Memory B cell (primary cell): ENCODE measurements around the gene BACH2.
"Not testable (repeated sequence)": the region's sequence is repeated elsewhere in the genome, so short reads cannot be mapped to it uniquely, and the experiment has no call there.

Source experiments
- ATAC-seq: fragments of 150-1000 bp; cut with Tn5 transposase; 2 replicates; pipeline ENCODE4 v1.10.0; 2021; ENCODE audit warnings: low read depth, mild to moderate bottlenecking, moderate library complexity
- DNase-seq, 2 donors: peaks; one replicate each; pipeline ENCODE4 v3.0.0; 2022; ENCODE audit warnings: low spot score in 2 of 2
- H3K27ac Mint-ChIP-seq: one replicate; pipeline ENCODE4 v1.8.0; 2022; ENCODE audit warnings: mild to moderate bottlenecking, moderate library complexity, mixed read lengths
- H3K27me3 Mint-ChIP-seq: one replicate; pipeline ENCODE4 v1.8.0; 2022; ENCODE audit warnings: mixed read lengths
- H3K36me3 Mint-ChIP-seq: one replicate; pipeline ENCODE4 v1.8.0; 2022; ENCODE audit warnings: mild to moderate bottlenecking, mixed read lengths
- H3K4me1 Mint-ChIP-seq: one replicate; pipeline ENCODE4 v1.8.0; 2022; ENCODE audit warnings: mixed read lengths
- H3K4me3 Mint-ChIP-seq: one replicate; pipeline ENCODE4 v1.8.0; 2022; ENCODE audit warnings: mild to moderate bottlenecking, moderate library complexity, mixed read lengths
- H3K9me3 Mint-ChIP-seq: one replicate; pipeline ENCODE4 v1.8.0; 2022; ENCODE audit warnings: mixed read lengths

The BACH2 gene

GRCh38 chr6:90035047-90035723 is 261.5 kb downstream of the BACH2 start:
- no peak for ATAC-seq
- H3K4me3 Mint-ChIP-seq, result no peak overlapping the region

GRCh38 chr6:90033746-90034271 is 262.8 kb downstream of the BACH2 start:
- Mint-ChIP-seq H3K27me3 (no peaks in the 10 kb centered on the region), H3K4me1 (peaks cover 36% of the 10 kb centered on the region), H3K36me3 (peaks cover 19% of the 10 kb centered on the region)

More at GRCh38 chr6:90035047-90035723, 261.5 kb downstream of the BACH2 start:
- Mint-ChIP-seq H3K27me3 (no peaks in the 10 kb centered on the region), H3K9me3 (peaks cover 2% of the 10 kb centered on the region), H3K27ac (peak overlapping the region; percentile 79), H3K36me3 (peaks cover 16% of the 10 kb centered on the region), H3K4me1 (peaks cover 25% of the 10 kb centered on the region)
- no peak for DNase-seq

DNA sequence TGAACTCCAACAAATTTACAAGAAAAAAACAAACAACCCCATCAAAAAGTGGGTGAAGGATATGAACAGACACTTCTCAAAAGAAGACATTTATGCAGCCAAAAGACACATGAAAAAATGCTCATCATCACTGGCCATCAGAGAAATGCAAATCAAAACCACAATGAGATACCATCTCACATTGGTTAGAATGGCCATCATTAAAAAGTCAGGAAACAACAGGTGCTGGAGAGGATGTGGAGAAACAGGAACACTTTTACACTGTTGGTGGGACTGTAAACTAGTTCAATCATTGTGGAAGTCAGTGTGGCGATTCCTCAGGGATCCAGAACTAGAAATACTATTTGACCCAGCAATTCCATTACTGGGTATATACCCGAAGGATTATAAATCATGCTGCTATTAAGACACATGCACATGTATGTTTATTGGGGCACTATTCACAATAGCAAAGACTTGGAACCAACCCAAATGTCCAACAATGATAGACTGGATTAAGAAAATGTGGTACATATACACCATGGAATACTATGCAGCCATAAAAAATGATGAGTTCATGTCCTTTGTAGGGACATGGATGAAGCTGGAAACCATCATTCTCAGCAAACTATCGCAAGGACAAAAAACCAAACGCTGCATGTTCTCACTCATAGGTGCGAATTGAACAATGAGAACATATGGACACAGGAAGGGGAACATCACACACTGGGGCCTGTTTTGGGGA is 264.0 kb downstream of the BACH2 start:
- not testable (repeated sequence) for H3K27me3 Mint-ChIP-seq, DNase-seq, H3K27ac Mint-ChIP-seq, ATAC-seq, H3K9me3 Mint-ChIP-seq, H3K4me3 Mint-ChIP-seq
- peaks cover 37% of the 10 kb centered on the region for H3K4me1 Mint-ChIP-seq
- peaks cover 18% of the 10 kb centered on the region for H3K36me3 Mint-ChIP-seq

More at GRCh38 chr6:90033746-90034271, 262.8 kb downstream of the BACH2 start:
- DNase-seq (no peak), ATAC-seq (no peak)
- Mint-ChIP-seq H3K4me3 (no peak overlapping the region), H3K9me3 (peaks cover 2% of the 10 kb centered on the region), H3K27ac (peak overlapping the region; percentile 79)

DNA sequence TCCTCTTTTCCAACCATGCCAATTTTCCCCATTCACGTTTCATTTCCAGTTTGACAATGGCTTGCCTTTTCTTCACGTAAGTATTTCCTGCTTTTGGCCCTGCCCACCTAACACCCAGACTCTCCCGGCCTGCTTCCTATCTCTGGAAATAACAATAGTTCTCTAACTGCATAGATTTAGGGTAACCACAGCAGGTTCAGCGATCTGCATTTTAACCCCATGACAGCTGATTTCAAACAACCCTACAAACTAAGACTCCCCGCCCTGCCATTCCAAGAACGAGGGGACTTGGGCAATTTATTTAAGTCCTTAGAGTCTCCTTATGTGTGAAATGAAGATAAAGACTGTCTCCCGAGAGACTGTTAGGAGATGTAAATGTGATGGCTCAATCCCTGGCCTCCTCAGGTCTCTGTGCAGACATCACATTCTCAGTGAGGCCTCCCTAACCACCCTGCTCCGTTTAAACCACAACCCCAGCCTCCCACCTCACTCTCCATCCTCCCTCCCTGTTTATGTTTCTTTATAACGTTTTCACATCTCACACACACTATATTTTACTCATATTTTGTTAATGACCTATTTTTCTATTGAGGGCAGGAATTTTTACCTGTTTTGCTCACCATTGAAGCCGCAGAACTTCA is 267.5 kb downstream of the BACH2 start:
- Mint-ChIP-seq H3K36me3 (peaks cover 25% of the 10 kb centered on the region), H3K27me3 (no peaks in the 10 kb centered on the region), H3K4me3 (no peak overlapping the region), H3K9me3 (peaks cover 2% of the 10 kb centered on the region), H3K4me1 (peaks cover 40% of the 10 kb centered on the region), H3K27ac (no peak overlapping the region)
- DNase-seq (no peak), ATAC-seq (no peak)

GRCh38 chr6:90028066-90028778 is 268.4 kb downstream of the BACH2 start:
- ATAC-seq (no peak), DNase-seq (no peak)
- H3K9me3 Mint-ChIP-seq, result peaks cover 2% of the 10 kb centered on the region
- no peak overlapping the region for H3K4me3 Mint-ChIP-seq
- peaks cover 41% of the 10 kb centered on the region for H3K4me1 Mint-ChIP-seq
- H3K27me3 Mint-ChIP-seq, result no peaks in the 10 kb centered on the region
- peaks cover 25% of the 10 kb centered on the region for H3K36me3 Mint-ChIP-seq
- H3K27ac Mint-ChIP-seq, result no peak overlapping the region

DNA sequence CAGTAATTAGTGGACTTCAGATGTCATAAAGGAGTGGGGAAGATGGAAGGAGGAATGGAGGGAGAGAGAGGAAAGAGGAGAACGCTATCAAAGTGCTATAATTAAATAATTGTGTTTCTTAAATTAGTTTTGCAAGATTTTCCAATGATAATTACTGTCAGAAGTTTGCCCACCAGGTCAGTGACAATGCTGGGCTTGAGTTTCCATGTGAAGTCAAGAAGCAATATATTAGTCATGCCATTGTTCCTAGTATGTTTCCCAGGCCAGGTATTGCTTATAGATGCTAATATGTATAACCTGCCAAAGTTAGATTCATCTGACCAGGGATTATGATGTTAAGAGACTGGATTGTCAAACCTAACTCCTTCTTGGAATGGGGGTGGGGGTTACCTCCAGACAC is 270.4 kb downstream of the BACH2 start:
- Mint-ChIP-seq H3K4me3 (no peak overlapping the region), H3K9me3 (no peaks in the 10 kb centered on the region), H3K27me3 (no peaks in the 10 kb centered on the region), H3K4me1 (peaks cover 44% of the 10 kb centered on the region), H3K27ac (peak overlapping the region; percentile 61), H3K36me3 (peaks cover 26% of the 10 kb centered on the region)
- ATAC-seq (no peak), DNase-seq (no peak)

DNA sequence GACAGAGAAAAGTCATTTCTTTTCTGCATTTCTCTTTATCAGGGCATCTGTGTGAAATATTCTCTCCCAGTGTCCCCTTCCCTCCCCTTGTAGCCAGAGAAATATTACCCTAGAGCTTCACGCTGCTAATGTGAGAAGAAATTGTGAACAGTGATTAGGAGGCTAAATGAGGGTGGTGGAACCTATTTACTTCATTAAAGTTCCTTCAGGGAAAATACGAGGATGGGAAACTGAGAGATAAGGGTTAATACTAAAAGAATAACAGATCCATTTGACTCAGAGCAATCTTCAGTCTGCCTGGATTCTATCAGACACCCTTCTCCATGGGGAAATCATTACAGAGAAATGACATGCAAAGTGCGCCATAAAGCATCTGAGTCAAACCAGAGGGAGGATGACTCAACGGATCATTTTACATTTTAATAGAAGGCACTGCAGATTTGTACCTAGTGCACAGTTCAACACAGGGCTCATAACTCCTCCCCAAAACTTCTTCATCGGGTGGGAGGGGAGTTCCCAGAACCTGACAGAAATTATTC is 271.1 kb downstream of the BACH2 start:
- ATAC-seq, result peak; percentile 47
- no peak for DNase-seq
- Mint-ChIP-seq H3K4me3 (no peak overlapping the region), H3K27ac (peak overlapping the region; percentile 61), H3K36me3 (peaks cover 30% of the 10 kb centered on the region), H3K4me1 (peaks cover 45% of the 10 kb centered on the region), H3K27me3 (no peaks in the 10 kb centered on the region), H3K9me3 (no peaks in the 10 kb centered on the region)

GRCh38 chr6:90024633-90025032 is 272.0 kb downstream of the BACH2 start:
- Mint-ChIP-seq H3K4me1 (peaks cover 42% of the 10 kb centered on the region), H3K9me3 (no peaks in the 10 kb centered on the region), H3K27me3 (no peaks in the 10 kb centered on the region), H3K36me3 (peaks cover 27% of the 10 kb centered on the region), H3K4me3 (no peak overlapping the region), H3K27ac (peak overlapping the region; percentile 61)
- DNase-seq (no peak), ATAC-seq (no peak)

DNA sequence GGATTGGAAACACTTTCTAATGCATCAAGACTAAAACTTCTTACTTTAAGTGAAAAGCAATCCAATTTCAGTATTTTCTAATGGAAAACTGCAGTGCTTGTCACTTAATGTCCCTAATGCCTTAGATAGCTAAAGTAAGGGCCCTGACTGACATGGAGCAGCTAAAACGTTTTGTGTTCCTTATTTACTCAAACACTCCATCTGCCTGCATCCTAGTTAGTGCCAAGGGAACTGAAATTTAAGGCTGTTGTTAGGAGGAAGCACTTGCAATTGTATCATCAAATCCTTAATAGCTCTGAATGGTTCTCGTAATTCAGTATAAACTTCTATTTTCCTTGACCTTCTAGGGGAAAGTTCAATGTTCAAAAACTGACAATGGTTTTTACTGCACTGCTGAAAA is 274.9 kb downstream of the BACH2 start:
- H3K36me3 Mint-ChIP-seq, result peaks cover 41% of the 10 kb centered on the region
- H3K4me3 Mint-ChIP-seq, result no peak overlapping the region
- H3K27me3 Mint-ChIP-seq, result no peaks in the 10 kb centered on the region
- H3K9me3 Mint-ChIP-seq, result no peaks in the 10 kb centered on the region
- no peak for ATAC-seq
- H3K27ac Mint-ChIP-seq, result no peak overlapping the region
- DNase-seq, result no peak
- H3K4me1 Mint-ChIP-seq, result peaks cover 29% of the 10 kb centered on the region

DNA sequence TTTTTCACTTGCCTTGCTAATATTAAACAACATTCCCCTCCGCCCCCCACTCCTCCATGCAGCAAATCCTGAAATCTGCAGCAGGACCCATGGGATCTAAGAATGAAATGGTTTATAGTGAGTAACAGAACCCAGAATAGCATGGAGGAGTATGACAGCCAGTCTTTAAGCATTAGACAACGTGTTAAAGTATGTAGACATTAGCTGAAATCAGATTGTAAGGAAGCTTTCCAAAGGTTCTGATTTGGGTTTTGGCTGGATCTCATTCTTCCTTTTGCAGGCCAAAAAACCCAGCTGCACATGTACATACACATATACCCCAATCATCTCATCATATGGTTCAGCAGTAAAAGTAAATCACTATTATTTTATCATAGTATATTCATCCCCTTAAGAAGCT is 275.9 kb downstream of the BACH2 start:
- peaks cover 42% of the 10 kb centered on the region for H3K36me3 Mint-ChIP-seq
- no peak for DNase-seq
- ATAC-seq, result no peak
- no peaks in the 10 kb centered on the region for H3K9me3 Mint-ChIP-seq
- no peak overlapping the region for H3K27ac Mint-ChIP-seq
- H3K4me3 Mint-ChIP-seq, result no peak overlapping the region
- H3K4me1 Mint-ChIP-seq, result peaks cover 25% of the 10 kb centered on the region
- no peaks in the 10 kb centered on the region for H3K27me3 Mint-ChIP-seq

DNA sequence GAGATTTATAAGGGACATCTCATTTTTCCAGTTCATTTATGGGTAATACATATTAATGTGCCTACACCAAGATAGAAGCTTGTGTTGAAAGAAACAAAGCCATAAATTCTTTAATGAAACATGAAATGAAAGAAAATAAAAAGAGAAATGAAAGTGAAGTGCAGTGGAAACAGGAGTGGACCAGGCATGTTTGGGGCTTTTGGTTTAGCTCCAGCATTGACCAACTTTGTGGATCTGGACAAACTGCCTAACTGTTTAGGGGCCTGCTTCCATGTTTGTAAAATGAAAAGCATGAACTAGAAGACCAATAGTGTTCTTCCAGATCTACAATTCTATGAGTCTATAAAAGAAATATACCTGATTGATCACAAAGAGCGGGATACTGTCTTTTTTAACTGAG is 277.4 kb downstream of the BACH2 start:
- H3K36me3 Mint-ChIP-seq, result peaks cover 31% of the 10 kb centered on the region
- H3K27ac Mint-ChIP-seq, result no peak overlapping the region
- H3K9me3 Mint-ChIP-seq, result no peaks in the 10 kb centered on the region
- H3K27me3 Mint-ChIP-seq, result no peaks in the 10 kb centered on the region
- DNase-seq, result no peak
- no peak overlapping the region for H3K4me3 Mint-ChIP-seq
- no peak for ATAC-seq
- peaks cover 14% of the 10 kb centered on the region for H3K4me1 Mint-ChIP-seq

DNA sequence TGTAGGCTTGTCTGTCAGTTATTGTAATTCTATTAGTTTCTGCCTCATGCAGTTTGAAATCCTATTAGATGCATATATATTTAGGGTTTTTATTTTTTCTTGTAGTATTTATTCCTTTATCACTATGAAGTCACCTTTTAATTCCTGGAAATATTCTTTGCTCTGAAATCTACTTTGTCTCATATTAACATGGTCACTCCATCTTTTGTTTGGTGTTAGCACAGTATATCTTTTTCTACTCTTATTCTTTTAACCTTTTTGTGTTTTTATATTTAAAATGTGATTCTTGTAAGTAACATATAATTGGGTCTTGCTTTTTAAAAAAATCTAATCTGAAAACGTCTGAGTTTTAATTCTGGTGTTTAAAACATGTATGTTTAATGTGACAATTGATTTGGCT is 280.8 kb downstream of the BACH2 start:
- no peaks in the 10 kb centered on the region for H3K9me3 Mint-ChIP-seq
- H3K4me1 Mint-ChIP-seq, result peaks cover 13% of the 10 kb centered on the region
- H3K36me3 Mint-ChIP-seq, result peaks cover 31% of the 10 kb centered on the region

GRCh38 chr6:90008908-90009501 is 287.6 kb downstream of the BACH2 start:
- H3K9me3 Mint-ChIP-seq, result no peaks in the 10 kb centered on the region
- no peak for DNase-seq
- peak overlapping the region; percentile 61 for H3K27ac Mint-ChIP-seq
- peak overlapping the region; percentile 1 for H3K4me3 Mint-ChIP-seq
- H3K36me3 Mint-ChIP-seq, result peaks cover 27% of the 10 kb centered on the region
- ATAC-seq, result peak; percentile 60
- H3K4me1 Mint-ChIP-seq, result peaks cover 15% of the 10 kb centered on the region
- no peaks in the 10 kb centered on the region for H3K27me3 Mint-ChIP-seq

More for the DNA sequence above, 280.8 kb downstream of the BACH2 start:
- ATAC-seq (no peak), DNase-seq (no peak)
- Mint-ChIP-seq H3K27ac (peak overlapping the region; percentile 21), H3K27me3 (no peaks in the 10 kb centered on the region), H3K4me3 (no peak overlapping the region)
